HUES64 (cell line): Measurements from ENCODE around the gene GTF2IRD1.

Source experiments
- H3K27ac ChIP-seq: 2 replicates; pipeline ENCODE4 v1.7.0; 2013; ENCODE audit warnings: low read depth, low read length, inconsistent platforms
- H3K27me3 ChIP-seq: 2 replicates; pipeline ENCODE4 v1.6.1; 2013; ENCODE audit warnings: mild to moderate bottlenecking, low read length; ENCODE audit not compliant: insufficient read depth
- H3K36me3 ChIP-seq: 2 replicates; pipeline ENCODE4 v1.6.1; 2013; ENCODE audit warnings: mild to moderate bottlenecking, low read length; ENCODE audit not compliant: insufficient read depth
- H3K4me1 ChIP-seq: 2 replicates; pipeline ENCODE4 v1.6.1; 2013; ENCODE audit warnings: mild to moderate bottlenecking, low read length, moderate library complexity; ENCODE audit not compliant: insufficient read depth
- H3K4me3 ChIP-seq: 2 replicates; pipeline ENCODE4 v1.5.1; 2013; ENCODE audit warnings: mild to moderate bottlenecking, low read length, moderate library complexity
- H3K9ac ChIP-seq: 2 replicates; pipeline ENCODE4 v1.6.1; 2013; ENCODE audit warnings: mild to moderate bottlenecking, low read depth, low read length
- H3K9me3 ChIP-seq: 2 replicates; pipeline ENCODE4 v1.6.1; 2013; ENCODE audit warnings: low read depth, low read length; ENCODE audit not compliant: insufficient read depth
- WGBS: fragments of 150-250, 120-280 bp; methylation state at CpG from one replicate; pipeline ENCODE4 v1.1.7; 2013; ENCODE audit warnings: missing lambda C conversion rate; 5-methylcytosine and 5-hydroxymethylcytosine counted together

GTF2IRD1 gene

DNA sequence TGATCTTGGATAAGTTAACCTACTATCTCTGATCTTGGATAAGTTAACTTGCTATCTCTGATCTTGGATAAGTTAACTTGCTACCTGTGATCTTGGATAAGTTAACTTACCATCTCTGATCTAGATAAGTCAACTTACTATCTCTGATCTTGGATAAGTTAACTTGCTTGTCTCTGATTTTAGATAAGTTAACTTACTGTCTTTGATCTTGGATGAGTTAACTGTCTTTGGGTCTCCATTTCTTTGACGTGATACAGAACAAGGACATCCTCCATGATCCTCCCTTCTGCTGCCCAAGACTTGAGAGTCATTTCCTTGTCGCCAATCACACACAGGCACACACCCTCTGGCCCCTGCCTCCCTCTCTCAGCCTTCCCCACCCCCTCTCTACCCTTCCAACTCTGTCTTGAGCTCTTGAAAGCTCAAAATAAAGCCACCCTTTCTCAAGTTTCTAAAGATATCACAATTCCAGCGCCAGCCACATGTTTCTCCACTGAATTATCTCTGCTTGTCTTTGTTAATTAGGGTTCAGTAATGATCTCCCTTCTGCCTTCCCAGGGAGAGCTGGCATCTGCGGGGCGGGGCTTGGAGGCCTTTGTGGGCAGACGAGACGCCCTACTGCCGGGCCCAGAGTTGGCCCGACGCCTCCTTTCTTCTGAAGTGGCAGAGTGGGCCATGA, 118.7 kb downstream of the GTF2IRD1 start:
- 91% methylated on average over 10 of the region's 10 CpGs for WGBS
- Histone ChIP-seq H3K27me3 (no peaks in the 10 kb centered on the region), H3K4me3 (no peak overlapping the region), H3K9ac (no peak overlapping the region), H3K27ac (no peak overlapping the region), H3K36me3 (peaks cover 5% of the 10 kb centered on the region; the same call in 1 of the 2 replicates), H3K9me3 (no peaks in the 10 kb centered on the region), H3K4me1 (no peaks in the 10 kb centered on the region)

GRCh38 chr7:74573512-74573911, 119.8 kb downstream of the GTF2IRD1 start:
- no peaks in the 10 kb centered on the region for H3K4me1 ChIP-seq
- no peak overlapping the region for H3K4me3 ChIP-seq
- no peak overlapping the region for H3K9ac ChIP-seq
- H3K9me3 ChIP-seq, result no peaks in the 10 kb centered on the region
- peaks cover 5% of the 10 kb centered on the region; the same call in 1 of the 2 replicates for H3K36me3 ChIP-seq
- 95% methylated on average over 8 of the region's 8 CpGs for WGBS
- H3K27me3 ChIP-seq, result no peaks in the 10 kb centered on the region
- no peak overlapping the region for H3K27ac ChIP-seq

- 96% methylated on average over 11 of the region's 11 CpGs for WGBS
- H3K4me3 ChIP-seq, result no peak overlapping the region
- no peaks in the 10 kb centered on the region for H3K9me3 ChIP-seq
- H3K27ac ChIP-seq, result no peak overlapping the region
- peaks cover 5% of the 10 kb centered on the region; the same call in 1 of the 2 replicates for H3K36me3 ChIP-seq
- no peaks in the 10 kb centered on the region for H3K4me1 ChIP-seq
- no peak overlapping the region for H3K9ac ChIP-seq
- H3K27me3 ChIP-seq, result no peaks in the 10 kb centered on the region
Observed at GRCh38 chr7:74575083-74575784, 121.5 kb downstream of the GTF2IRD1 start.

DNA sequence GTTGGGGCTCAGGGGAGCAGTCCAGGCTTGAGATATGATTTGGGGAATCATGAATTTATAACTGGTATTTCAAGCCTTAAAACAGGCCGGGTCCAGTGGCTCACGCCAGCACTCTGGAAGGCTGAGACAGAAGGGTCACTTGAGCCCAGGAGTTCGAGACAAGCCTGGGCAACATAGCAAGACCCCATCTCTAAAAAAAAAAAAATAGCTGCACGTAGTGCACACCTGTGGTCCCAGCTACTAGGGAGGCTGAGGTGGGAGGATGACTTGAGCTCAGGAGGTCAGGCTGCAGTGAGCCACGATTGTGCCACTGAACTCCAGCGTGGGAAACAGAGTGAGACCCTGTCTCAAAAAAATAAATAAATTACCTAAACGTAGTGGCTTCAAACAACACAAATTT, 122.1 kb downstream of the GTF2IRD1 start:
- no peak overlapping the region for H3K9ac ChIP-seq
- H3K27me3 ChIP-seq, result no peaks in the 10 kb centered on the region
- no peak overlapping the region for H3K27ac ChIP-seq
- 98% methylated on average over 7 of the region's 7 CpGs for WGBS
- peaks cover 3% of the 10 kb centered on the region; the same call in 1 of the 2 replicates for H3K36me3 ChIP-seq
- no peak overlapping the region for H3K4me3 ChIP-seq
- H3K4me1 ChIP-seq, result no peaks in the 10 kb centered on the region
- no peaks in the 10 kb centered on the region for H3K9me3 ChIP-seq

DNA sequence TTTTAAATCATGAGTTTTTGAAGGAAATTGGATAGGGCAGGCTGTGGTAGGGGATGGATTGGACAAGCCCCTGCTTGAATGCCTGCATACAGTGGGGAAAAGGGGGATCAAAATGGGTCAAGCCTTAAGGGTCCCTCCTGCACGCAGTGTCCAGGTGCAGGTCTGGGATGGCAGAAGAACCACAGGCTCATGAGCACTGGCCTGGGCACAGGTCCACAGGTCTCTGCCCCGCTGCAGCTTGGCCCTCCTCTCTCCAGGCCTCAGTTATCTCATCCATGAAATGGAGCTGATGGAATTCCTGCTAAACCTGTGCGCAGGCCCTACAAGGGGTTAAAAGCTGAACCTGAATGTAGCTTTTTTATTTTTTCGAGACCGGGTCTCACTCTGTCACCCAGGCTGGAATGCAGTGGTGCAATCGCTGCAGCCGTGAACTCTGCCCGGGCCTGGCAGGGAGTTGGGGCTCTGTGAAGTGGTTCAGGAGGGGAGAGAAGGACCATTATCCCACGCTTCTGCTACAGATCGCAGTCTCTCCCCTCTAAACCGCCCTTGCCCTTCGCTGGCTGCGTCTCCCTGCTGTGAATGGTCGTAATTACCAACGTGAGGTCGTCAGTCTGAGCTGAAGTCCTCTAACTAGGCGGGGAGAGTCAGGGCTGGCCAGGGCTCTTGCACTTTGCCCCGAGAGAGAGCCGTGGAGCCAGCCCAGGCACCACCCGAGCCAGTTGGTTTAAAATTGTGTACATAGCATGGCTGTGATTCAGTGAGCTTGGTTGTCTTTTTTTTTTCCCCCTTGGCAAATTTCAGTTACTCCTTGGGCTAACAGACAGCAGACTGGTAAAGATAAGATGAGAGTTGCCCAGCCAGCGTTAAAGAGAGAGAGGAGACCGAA, 126.3 kb downstream of the GTF2IRD1 start:
- H3K4me1 ChIP-seq, result no peaks in the 10 kb centered on the region
- H3K4me3 ChIP-seq, result no peak overlapping the region
- no peak overlapping the region; the same call in 1 of the 2 replicates for H3K27ac ChIP-seq
- H3K9me3 ChIP-seq, result no peaks in the 10 kb centered on the region
- no peak overlapping the region for H3K9ac ChIP-seq
- H3K27me3 ChIP-seq, result no peaks in the 10 kb centered on the region
- H3K36me3 ChIP-seq, result no peaks in the 10 kb centered on the region
- WGBS, result 65% methylated on average over 22 of the region's 22 CpGs

DNA sequence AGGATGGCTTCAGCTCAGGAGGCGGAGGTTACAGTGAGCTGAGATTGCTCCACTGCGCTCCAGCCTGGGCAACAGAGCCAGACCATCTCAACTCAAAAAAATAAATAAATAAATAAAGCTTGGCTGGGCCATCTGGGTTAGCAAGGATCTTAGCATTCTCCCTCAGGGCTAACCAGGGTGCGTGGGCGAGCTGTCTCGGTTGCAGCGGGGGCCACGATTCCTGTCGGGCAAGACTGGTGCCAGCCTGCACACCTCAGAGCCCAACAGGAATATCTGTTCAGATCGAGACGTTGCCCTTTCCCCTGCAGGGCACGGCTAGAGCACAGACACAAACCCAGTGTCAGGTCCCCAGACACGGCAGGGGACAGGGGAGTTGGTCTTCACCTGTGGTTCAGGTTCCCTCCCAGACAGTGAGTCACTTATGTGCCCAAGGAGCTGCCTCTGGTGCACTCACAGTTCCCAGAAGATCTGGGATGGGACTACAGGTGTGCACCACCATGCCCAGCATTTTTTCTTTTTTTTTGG, 128.3 kb downstream of the GTF2IRD1 start:
- 95% methylated on average over 12 of the region's 12 CpGs for WGBS
- no peaks in the 10 kb centered on the region for H3K9me3 ChIP-seq
- no peak overlapping the region for H3K4me3 ChIP-seq
- H3K9ac ChIP-seq, result no peak overlapping the region
- no peaks in the 10 kb centered on the region for H3K27me3 ChIP-seq
- no peaks in the 10 kb centered on the region for H3K4me1 ChIP-seq
- H3K36me3 ChIP-seq, result no peaks in the 10 kb centered on the region
- H3K27ac ChIP-seq, result no peak overlapping the region

GRCh38 chr7:74582447-74583039, 128.8 kb downstream of the GTF2IRD1 start:
- 86% methylated on average over 1 of the region's 2 CpGs for WGBS
- H3K36me3 ChIP-seq, result no peaks in the 10 kb centered on the region
- no peak overlapping the region for H3K9ac ChIP-seq
- peaks cover 2% of the 10 kb centered on the region; the same call in 1 of the 2 replicates for H3K4me1 ChIP-seq
- no peaks in the 10 kb centered on the region for H3K27me3 ChIP-seq
- H3K27ac ChIP-seq, result no peak overlapping the region
- H3K9me3 ChIP-seq, result no peaks in the 10 kb centered on the region
- H3K4me3 ChIP-seq, result no peak overlapping the region

- Histone ChIP-seq H3K27ac (no peak overlapping the region; the same call in 1 of the 2 replicates), H3K9ac (no peak overlapping the region), H3K4me3 (no peak overlapping the region), H3K4me1 (peaks cover 5% of the 10 kb centered on the region; the same call in 1 of the 2 replicates), H3K9me3 (no peaks in the 10 kb centered on the region), H3K27me3 (no peaks in the 10 kb centered on the region), H3K36me3 (no peaks in the 10 kb centered on the region)
- WGBS, result 91% methylated on average over 8 of the region's 8 CpGs
Observed at GRCh38 chr7:74583630-74584029, 129.9 kb downstream of the GTF2IRD1 start.

DNA sequence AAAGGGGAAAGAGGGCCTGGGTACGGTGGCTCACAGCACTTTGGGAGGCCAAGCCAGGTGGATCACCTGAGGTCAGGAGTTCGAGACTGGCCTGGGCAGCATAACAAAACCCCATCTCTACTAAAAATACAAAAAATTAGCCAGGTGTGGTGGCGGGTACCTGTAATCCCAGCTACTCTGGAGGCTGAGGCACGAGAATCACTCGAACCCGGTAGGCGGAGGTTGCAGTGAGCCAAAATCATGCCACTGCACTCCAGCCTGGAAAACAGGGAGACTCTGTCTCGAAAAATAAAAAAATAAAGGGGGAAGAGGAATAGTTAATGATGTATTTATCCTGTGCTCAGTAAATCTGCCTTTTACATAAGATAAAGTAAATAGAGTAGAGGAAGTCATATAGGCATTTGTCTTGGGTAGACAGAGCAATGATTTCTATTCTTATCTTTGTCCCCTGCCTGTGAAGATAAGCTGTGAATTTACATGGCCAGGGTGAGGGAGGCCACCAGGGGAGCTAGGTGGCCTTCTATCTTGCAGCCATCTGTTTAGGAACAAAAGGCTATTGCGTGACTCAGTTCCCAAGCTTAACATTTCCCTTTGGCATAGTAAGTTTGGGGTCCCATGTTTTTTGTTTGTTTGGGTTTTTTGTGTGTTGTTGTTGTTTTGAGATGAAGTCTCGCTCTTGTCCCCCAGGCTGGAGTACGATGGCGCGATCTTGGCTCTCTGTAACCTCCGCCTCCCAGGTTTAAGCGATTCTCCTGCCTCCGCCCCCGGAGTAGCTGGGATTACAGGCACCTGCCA, 130.7 kb downstream of the GTF2IRD1 start:
- Histone ChIP-seq H3K27ac (no peak overlapping the region; the same call in 1 of the 2 replicates), H3K36me3 (0 out of 2 replicates have a peak, but pooled peaks cover 2% of the 10 kb centered on the region), H3K4me1 (peaks cover 5% of the 10 kb centered on the region; the same call in 1 of the 2 replicates), H3K27me3 (no peaks in the 10 kb centered on the region), H3K9me3 (no peaks in the 10 kb centered on the region), H3K9ac (no peak overlapping the region), H3K4me3 (no peak overlapping the region)
- 91% methylated on average over 17 of the region's 17 CpGs for WGBS

DNA sequence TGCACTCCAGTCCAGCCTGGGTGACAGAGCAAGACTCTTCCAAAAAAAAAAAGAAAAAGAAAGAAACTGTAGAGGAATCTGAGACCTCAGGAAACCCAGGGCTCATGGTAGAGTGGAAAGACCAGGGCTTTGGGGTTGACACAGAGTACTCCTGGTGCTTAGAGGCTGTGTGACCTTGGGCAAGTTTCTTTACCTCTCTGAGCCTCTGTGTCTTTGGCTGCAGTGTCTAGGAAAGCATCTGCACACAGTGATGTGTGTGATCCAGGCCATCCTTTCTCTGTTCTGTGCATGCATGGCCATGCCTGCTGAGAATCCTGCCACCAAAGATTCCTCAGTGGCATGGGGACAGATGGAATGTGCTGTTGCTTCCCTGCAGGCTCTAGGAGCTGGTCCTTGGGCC, 132.1 kb downstream of the GTF2IRD1 start:
- H3K36me3 ChIP-seq, result peaks cover 10% of the 10 kb centered on the region
- H3K9ac ChIP-seq, result no peak overlapping the region
- H3K9me3 ChIP-seq, result no peaks in the 10 kb centered on the region
- no peak overlapping the region for H3K4me3 ChIP-seq
- H3K27ac ChIP-seq, result no peak overlapping the region
- H3K4me1 ChIP-seq, result peaks cover 5% of the 10 kb centered on the region; the same call in 1 of the 2 replicates
- H3K27me3 ChIP-seq, result no peaks in the 10 kb centered on the region
